NCI-H187 (cell line): ENCODE measurements around the gene COP1.
"Not testable (repeated sequence)": the region's sequence is repeated elsewhere in the genome, so short reads cannot be mapped to it uniquely, and the experiment has no call there.

Source experiments
- DNase-seq, 2 experiments: peaks; one replicate each; lab custom pipeline; 2025; lab: John Stamatoyannopoulos, UW

COP1 gene

DNA sequence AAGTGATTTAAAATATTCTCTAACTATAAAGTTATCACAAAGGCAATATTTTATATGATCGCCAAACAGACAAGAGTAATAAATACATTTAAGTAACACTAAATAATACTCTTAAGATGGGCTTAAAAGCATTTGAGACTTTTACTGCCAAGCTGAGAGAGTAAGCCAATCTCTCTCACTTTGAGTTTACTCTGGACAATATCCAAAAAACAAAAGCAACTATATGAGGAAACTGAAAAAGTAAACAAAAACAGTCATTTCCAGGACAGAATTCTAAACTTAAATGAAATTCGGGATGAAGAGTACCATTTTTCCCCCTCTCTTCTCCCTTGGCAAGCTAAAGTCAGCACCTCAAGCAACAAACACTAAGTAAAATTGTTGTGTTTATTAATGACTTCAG lies 173.2 kb downstream of the COP1 start:
- DNase-seq = no peak

DNA sequence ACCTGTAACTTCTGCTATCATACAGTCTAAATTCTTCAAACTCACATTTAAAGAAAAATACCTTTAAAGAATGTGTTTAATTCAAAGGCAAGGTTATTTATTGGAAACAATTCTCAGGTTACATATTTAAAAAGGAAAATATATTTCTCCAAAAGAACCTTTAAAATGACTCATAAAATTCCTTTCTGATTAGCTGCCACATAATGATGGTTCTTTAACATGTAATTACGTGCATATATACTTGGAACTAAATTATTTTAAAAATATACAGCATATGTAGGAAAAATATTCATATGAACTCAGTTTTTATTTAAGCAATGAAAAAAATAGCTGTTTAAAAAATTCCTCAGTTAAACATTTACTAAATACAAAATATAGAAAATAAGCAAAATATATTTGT lies 173.6 kb downstream of the COP1 start:
- no peak for DNase-seq

DNA sequence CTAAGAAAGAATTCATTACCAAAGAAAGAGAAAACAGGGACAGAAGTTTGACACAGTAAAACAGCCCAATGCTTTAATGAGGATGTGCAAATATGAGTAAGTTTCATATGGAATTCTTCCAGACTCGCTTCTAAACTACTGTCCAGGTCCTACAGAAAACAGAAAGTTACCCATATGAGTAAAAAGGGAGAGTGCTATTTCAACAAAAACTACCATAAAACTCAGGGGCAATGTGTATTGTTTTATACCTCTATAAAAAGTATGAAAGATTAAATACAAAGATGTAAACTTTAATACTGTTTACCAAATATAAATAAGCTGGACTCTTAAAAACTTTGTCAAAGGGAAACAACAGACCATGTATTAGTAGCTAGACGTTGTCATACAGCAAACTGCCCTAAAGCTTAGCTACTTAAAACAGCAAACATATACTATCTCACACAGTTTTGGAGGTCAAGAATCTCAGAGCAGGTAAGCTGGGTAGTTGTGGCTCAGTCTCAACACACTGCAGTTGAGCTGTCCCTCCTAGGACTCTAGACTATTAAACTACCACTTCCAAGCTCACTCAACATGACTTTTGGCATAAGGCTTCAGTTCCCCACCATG lies 174.9 kb downstream of the COP1 start:
- DNase-seq = no peak

DNA sequence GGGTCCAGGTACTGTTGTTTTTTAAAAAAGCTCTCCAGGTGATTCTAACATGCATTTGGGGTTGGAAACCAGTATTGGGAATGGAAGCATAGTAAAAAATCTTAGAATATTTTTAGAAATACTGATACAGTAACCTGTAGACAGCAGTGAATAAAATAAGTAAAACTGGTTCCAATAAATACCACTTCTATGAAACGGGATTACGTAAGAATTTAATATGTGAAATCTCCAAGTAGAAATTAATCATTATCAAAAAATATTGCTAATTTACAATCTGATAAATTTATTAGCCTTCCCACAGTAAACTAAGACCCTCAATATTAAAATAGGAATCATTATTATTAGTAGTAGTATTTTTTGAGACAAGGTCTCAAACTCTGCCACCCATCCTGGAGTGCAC lies 177.5 kb downstream of the COP1 start:
- DNase-seq = no peak

DNA sequence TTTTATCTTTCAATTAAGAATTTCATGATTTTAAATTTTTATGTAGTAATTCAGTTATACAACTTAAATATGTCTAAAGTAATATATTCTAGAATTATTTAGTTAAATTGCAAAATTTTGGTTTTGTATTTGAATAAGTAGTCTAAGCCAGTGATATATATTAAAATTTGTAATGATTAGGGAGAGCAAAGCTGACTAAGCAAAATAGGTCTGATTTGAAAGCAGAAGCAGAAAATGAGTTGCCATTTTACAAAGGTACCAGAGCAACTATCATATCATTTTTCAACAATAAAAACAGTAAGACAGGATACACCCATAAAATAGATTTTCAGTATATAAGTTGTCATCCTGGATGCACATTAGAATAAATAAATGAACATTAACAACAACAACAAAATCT lies 177.9 kb downstream of the COP1 start:
- no peak for DNase-seq

DNA sequence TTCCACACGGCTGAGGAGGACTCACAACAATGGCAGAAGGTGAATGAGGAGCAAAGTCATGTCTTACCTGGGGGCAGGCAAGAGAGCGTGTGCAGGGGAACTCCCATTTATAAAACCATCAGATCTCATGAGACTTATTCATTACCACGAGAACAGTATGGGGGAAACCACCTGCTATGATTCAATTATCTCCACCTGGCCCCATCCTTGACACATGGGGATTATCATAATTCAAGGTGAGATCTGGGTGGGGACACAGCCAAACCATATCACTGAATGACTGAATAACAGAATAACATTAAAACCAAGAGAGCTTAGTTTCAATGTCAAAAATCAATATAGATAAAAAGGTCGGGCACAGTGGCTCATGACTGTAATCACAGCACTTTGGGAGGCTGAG lies 179.2 kb downstream of the COP1 start:
- not testable (repeated sequence) for DNase-seq

DNA sequence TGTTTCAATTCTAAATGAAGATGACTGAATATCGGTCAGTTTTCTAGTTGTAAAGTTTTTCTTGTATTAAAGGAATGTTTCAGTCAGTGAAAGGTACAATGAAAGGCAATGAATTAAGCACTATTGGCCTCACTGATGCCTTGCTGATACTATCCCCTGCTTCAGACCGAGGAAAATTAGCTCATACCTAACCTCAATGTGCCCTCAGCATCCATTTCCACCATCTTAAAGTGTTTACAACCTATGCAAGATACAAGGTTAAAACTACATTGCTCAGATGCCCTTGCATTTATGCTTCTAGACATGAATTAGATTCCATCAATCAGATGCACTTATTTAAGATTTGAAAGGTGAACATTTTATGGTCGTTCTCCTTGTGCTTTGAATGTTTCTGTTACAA lies 184.5 kb downstream of the COP1 start:
- DNase-seq = no peak

DNA sequence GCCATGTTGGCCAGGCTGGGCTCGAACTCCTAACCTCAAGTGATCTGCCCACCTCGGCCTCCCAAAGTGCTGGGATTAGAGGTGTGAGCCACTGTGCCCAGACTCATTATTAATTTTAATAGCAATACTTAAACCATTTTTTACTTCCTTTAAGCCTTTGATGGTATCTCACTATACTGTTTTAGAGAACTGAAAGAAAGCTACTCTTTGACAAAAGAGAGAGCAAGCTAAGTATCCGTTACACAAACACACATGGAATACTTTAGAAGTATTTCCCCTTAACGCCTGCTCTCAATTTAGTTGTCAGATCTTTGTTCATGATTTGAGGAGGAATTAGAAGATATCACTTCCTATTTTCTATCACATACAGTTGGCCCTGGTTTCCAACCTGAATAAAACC lies 189.4 kb downstream of the COP1 start:
- no peak for DNase-seq

DNA sequence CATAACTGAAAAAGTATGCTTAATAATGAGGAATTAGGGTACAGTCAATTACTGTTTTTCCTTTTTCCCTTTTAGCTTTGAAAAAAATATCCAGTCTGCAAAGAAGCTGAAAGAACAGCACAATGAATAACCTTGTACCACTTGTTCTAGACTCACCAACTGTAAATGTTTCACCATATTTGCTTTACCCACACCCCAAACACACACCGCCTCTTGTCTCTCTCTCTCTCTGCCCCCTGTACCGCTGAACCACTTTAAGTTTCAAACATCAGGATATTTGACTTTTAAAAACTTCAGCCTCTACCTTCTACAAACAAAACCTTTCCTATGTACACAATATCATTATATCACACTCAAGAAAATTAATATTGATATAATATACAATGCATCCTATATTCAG lies 197.1 kb downstream of the COP1 start:
- DNase-seq = no peak

DNA sequence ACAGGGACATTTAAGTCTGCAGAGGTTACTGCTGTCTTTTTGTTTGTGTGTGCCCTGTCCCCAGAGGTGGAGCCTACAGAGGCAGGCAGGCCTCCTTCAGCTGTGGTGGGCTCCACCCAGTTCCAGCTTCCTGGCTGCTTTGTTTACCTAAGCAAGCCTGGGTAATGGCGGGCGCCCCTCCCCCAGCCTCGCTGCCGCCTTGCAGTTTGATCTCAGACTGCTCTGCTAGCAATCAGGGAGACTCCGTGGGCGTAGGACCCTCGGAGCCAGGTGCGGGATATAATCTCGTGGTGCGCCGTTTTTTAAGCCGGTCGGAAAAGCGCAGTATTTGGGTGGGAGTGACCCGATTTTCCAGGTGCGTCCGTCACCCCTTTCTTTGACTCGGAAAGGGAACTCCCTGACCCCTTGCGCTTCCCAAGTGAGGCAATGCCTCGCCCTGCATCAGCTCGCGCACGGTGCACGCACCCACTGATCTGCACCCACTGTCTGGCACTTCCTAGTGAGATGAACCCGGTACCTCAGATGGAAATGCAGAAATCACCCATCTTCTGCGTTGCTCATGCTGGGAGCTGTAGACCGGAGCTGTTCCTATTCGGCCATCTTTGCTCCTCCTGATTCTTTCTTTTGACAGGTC lies 199.2 kb downstream of the COP1 start:
- DNase-seq = not testable (repeated sequence)

DNA sequence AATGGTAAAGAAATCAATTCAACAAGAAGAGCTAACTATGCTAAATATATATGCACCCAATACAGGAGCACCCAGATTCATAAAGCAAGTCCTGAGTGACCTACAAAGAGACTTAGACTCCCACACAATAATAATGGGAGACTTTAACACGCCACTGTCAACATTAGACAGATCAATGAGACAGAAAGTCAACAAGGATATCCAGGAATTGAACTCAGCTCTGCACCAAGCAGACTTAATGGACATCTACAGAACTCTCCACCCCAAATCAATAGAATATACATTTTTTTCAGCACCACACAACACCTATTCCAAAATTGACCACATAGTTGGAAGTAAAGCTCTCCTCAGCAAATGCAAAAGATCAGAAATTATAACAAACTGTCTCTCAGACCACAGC lies 212.4 kb downstream of the COP1 start:
- DNase-seq = not testable (repeated sequence)

DNA sequence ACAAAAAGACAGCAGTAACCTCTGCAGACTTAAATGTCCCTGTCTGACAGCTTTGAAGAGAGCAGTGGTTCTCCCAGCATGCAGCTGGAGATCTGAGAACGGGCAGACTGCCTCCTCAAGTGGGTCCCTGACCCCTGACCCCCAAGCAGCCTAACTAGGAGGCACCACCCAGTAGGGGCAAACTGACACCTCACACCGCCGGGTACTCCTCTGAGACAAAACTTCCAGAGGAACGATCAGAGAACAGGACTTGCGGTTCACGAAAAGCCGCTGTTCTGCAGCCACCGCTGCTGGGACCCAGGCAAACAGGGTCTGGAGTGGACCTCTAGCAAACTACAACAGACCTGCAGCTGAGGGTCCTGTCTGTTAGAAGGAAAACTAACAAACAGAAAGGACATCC lies 214.3 kb downstream of the COP1 start:
- DNase-seq = not testable (repeated sequence)

DNA sequence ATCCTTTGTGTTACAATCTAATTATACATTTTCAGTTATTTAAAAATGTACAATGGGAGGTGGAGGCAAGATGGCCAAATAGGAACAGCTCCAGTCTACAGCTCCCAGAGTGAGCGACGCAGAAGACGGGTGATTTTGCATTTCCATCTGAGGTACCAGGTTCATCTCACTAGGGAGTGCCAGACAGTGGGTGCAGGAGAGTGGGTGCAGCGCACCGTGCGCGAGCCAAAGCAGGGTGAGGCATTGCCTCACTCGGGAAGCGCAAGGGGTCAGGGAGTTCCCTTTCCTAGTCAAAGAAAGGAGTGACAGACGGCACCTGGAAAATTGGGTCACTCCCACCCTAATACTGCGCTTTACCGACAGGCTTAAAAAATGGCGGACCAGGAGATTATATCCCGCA lies 214.9 kb downstream of the COP1 start:
- not testable (repeated sequence) for DNase-seq

DNA sequence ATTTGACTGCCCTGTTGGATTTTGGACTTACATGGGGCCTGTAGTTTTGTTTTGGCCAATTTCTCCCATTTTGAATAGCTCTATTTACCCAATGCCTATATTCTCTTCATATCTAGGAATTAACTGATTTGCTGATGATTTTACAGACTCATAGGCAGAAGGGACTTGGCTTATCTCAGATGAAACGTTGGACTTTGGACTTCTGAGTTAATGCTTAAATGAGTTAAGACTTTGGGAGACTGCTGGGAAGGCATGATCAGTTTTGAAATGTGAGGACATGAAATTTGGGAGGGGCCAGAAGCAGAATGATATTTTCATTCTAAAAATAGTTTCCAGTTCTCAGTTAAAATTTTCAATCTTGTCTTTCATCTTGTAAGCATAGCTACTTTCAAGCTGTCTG lies 222.3 kb downstream of the COP1 start:
- DNase-seq = no peak

DNA sequence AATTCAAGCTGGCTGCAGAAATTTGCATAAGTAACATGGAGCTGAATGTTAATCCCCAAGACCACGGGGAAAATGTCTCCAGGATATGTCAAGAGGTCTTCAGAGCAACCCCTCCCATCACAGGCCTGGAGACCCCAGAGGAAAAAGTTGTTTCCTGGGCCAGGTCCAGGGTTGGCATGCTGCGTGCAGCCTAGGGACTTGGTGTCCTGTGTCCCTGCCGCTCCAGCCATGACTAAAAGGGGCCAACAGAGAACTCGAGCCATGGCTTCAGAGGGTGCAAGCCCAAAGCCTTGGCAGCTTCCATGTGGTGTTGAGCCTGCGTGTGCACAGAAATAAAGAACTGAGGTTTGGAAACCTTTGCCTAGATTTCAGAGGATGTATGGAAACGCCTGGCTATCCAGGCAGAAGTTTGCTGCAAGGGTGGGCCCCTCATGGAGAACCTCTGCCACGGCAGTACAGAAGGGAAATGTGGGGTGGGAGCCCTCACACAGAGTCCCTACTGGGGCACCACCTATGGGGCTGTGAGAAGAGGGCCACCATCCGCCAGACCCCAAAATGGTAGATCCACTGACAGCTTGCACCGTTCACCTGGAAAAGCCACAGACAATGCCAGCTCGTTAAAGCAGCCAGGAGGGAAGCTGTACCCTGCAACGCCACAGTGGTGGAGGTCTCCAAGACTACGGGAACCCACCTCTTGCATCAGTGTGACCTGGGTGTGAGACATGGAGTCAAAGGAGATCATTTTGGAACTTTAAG lies 222.9 kb downstream of the COP1 start:
- no peak for DNase-seq

DNA sequence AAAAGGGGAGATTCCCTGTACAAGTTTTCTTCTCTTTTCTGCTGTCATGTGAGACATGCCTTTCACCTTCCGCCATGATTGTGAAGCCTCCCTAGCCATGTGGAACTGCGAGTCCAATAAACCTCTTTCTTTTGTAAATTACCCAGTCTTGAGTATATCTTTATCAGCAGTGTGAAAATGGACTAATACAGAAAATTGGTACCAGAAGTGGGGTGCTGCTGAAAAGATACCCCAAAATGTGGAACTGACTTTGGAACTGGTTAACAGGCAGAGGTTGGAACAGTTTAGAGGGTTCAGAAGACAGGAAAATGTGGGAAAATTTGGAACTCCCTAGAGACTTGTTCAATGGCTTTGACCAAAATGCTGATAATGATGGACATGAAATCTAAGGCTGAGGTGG lies 223.7 kb downstream of the COP1 start:
- not testable (repeated sequence) for DNase-seq

DNA sequence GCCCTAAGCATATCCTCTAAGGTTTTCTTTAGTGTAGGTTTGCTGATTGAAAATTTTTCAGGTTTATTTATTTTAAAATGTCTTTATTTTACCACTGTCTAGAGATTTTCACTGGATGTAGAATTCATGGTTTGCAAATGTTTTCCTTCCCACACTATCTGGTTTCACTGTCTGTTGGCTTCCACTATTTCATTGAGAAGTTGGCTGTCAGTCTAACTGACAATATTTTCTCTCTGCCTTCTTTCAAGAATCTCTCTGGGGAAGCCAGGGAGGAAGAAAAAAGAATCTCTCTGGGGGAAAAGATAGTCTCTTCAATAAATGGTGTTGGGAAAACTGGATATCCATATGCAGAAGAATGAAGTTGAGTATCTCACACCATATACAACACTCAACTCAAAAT lies 226.0 kb downstream of the COP1 start:
- no peak for DNase-seq

DNA sequence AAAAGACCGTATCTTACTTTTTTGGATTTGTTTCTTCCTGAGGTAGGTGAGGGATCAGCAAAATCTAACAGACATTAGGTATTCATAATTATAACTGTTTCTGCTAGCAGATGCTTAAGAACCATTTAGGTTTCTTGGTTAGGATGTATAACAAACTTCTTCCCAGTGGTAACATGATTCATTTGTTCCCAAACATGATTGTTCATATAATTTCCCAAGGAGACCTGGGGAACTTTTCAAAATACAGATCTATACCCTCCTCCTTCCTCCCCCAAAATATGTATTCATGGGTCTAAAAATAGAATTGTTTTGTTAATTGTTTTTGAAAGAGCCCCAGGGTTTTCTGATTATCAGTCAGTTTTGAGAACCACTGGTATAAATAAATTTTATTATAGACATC lies 228.2 kb downstream of the COP1 start:
- DNase-seq = no peak

DNA sequence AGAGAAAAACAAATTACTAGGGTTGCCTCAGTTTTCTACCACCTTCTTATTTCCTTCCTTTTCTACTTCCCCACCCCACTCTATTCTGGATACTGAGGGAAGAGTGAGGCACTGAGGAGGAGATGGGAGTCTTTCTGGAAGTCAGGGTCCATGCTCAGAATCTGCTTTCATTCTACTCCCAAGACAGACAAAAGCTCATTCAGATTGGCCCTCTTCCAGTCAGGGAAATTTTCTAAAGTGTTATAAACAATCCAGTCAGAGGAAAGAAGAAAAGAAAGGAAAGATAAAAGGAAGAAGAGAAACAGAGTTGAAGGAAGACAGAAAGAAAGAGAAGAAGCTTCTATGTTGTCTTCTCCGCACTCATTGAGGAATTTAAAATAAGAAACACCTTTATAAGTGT lies 228.6 kb downstream of the COP1 start:
- no peak for DNase-seq

DNA sequence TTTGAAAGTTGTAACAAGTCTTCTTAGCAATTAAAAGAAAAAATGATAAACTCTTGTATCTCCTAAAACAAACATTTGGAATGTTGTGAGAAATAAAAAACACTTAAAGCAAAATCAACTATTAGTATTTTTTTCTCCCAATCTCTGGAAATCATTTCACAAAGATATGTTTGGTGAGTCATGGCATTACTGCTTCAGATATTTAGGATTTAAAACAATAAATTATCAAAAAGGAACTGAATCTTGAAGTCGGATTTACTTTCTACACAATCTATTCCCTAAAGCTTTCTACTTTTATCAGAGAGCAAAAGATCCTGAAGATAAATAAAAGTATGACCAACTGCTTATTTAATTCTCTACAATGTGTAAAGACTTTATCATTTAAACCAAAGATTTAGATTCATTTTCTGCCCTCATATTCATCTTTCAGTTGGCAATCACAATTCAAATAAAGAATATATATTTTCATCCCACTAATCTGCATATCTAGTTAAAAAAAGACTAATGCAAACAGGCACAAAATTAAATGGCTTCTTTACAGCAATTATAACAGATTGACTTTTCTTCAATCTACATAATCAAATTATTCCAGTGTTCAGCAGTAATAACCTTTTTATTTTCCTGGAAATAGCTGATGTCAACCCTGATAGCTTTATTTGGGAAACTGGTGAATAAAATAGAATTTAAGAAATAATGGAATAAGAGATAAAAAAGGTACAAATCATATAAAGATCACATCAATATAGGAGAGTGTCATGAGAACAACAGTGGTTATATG lies 230.0 kb downstream of the COP1 start:
- no peak for DNase-seq

DNA sequence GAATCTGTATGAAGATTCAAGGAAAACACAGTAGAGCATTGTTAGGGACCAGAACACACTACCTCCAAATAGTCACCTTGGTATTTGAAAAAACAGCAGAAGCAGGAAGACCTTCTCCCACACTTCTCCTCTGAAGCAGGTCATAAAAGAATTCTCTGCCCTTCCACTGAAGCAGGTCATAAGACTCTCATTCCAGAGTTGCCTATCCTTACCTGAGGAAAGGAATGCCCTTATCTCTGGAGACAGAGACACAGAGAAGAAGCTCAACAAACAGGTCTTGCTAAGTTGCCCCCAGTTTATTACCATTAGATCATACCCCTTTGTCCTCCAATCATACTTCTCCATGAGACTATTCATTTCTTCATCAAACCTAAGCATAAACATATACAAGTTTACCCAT lies 237.9 kb downstream of the COP1 start:
- DNase-seq = no peak

DNA sequence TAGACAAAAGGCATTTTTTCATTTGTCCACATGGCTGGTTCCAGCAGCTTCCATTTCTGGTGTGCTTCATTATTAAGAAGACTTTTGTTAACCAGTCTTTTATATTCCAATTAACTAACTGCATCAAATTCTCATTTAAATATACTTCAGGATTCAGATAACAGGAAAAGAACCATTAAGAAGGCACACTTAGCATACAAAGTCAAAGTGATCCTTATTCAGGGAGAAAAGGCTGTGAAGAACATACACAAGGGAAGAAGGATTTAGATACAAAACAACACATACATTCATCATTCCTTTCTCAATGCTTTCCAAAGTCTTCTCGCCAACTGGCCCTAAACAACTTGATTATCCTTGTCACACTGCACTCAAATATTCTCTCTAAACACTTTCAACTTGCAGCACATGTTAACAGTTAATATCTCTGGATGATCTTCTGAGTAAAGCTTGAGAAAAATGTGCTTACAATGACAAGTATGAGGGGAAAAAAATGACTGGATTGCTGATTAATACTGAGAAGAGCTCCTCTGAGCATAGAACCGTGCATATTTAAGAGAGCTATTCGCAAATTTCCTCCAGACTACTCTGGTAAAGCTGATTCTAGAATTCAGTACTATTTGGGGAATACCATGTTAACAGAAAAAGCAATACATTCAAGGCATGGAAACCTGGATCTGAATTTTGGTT lies 238.5 kb downstream of the COP1 start:
- DNase-seq = no peak
